ENCODE results near the gene KDM4B.

Gene KDM4B

DNA sequence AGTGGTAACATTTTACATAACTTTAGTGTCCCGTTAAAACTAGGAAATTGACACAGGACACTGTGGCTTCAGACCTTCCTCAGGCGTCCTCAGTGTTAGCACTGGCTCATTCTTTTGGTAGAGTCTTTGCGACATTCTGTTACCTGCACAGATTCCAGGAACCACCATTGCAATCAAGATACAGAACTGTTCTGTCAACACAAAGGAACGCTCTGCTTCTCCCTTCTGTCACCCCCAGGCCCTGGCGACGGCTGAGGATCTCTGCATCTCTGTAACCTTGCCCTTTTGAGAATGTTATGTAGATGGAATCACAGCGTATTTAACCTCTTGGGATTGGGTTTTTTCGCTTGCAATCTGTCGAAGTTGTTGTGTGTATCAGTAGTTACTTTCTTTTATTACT lies 22.6 kb downstream of the KDM4B start:
- Histone ChIP-seq H3K4me2 (ENCODE audit: low read length) (no peak overlapping the region), H3K36me3 (ENCODE audit: control insufficient read depth, low read length) (peaks cover 5% of the 10 kb centered on the region; the same call in 1 of the 2 replicates), H3K9me2 (replicated peaks; ENCODE audit: control insufficient read depth, low read length) (no peaks in the 10 kb centered on the region), H3K79me2 (ENCODE audit: control insufficient read depth, low read length) (peaks cover 77% of the 10 kb centered on the region), H4K20me1 (ENCODE audit: control insufficient read depth, insufficient read depth, low read depth, low read length) (peaks cover 15% of the 10 kb centered on the region), H3K4me1 (ENCODE audit: control insufficient read depth, low read length) (no peaks in the 10 kb centered on the region), H3K4me3 (ENCODE audit: low read length) (no peak overlapping the region), H3K9me3 (ENCODE audit: control insufficient read depth, insufficient read depth, low read length) (no peaks in the 10 kb centered on the region), H3F3A (ENCODE audit: control insufficient read depth, insufficient read depth) (no peaks in the 10 kb centered on the region), H3K27me3 (ENCODE audit: control insufficient read depth, low read length) (no peaks in the 10 kb centered on the region), H3K27ac (ENCODE audit: low read depth, low read length) (no peak overlapping the region)
- TF ChIP-seq EZH2phosphoT487 (IDR thresholded peaks at IDR 0.05; ENCODE audit: borderline replicate concordance, low read length): no peak
- TF ChIP-seq, protein P1, sequence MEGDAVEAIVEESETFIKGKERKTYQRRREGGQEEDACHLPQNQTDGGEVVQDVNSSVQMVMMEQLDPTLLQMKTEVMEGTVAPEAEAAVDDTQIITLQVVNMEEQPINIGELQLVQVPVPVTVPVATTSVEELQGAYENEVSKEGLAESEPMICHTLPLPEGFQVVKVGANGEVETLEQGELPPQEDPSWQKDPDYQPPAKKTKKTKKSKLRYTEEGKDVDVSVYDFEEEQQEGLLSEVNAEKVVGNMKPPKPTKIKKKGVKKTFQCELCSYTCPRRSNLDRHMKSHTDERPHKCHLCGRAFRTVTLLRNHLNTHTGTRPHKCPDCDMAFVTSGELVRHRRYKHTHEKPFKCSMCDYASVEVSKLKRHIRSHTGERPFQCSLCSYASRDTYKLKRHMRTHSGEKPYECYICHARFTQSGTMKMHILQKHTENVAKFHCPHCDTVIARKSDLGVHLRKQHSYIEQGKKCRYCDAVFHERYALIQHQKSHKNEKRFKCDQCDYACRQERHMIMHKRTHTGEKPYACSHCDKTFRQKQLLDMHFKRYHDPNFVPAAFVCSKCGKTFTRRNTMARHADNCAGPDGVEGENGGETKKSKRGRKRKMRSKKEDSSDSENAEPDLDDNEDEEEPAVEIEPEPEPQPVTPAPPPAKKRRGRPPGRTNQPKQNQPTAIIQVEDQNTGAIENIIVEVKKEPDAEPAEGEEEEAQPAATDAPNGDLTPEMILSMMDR (IDR thresholded peaks at IDR 0.05; ENCODE audit: low read depth, low read length, poor library complexity, severe bottlenecking): no peak

DNA sequence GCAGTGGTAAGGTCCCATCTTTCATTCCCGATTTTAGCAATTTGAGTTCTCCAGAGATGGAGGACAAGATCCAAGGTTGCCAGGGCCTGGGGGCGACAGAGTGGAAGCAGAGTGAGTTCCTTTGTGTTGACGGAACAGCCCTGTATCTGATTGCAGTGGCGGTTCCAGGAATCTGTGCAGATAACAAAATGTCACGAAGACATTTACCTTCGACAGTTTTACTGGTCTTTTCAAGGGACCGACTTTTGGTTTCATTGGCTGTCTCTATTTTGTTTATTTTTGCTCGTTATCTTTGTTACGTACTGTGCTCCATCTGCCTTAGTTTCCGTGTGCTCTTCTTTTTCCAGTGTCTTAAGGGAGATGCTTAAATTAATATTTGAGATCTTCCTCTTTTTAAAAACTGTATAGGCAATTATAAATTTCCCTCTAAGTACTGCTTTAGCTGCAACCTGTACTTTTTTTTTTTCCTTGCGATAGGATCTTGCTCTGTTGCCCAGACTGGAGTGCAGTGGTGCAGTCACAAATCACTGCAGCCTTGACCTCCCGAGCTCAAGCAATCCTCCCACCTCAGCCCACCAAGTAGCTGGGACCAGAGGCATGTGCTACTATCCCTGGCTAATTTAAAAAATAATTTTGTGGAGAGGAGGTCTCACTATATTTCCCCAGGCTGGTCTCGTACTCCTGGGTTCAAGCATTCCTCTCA lies 23.2 kb downstream of the KDM4B start:
- Histone ChIP-seq H3K9me3 (ENCODE audit: control insufficient read depth, insufficient read depth, low read length) (no peaks in the 10 kb centered on the region), H3K27ac (ENCODE audit: low read depth, low read length) (no peak overlapping the region), H3K4me2 (ENCODE audit: low read length) (no peak overlapping the region), H3K36me3 (ENCODE audit: control insufficient read depth, low read length) (peaks cover 6% of the 10 kb centered on the region; the same call in 1 of the 2 replicates), H3K27me3 (ENCODE audit: control insufficient read depth, low read length) (no peaks in the 10 kb centered on the region), H3F3A (ENCODE audit: control insufficient read depth, insufficient read depth) (no peaks in the 10 kb centered on the region), H3K4me1 (ENCODE audit: control insufficient read depth, low read length) (no peaks in the 10 kb centered on the region), H3K79me2 (ENCODE audit: control insufficient read depth, low read length) (peaks cover 82% of the 10 kb centered on the region), H4K20me1 (ENCODE audit: control insufficient read depth, insufficient read depth, low read depth, low read length) (peaks cover 15% of the 10 kb centered on the region), H3K9me2 (replicated peaks; ENCODE audit: control insufficient read depth, low read length) (no peaks in the 10 kb centered on the region), H3K4me3 (ENCODE audit: low read length) (no peak overlapping the region)
- no peak for TF ChIP-seq EZH2phosphoT487 (IDR thresholded peaks at IDR 0.05; ENCODE audit: borderline replicate concordance, low read length)
- TF ChIP-seq, protein P1 (IDR thresholded peaks at IDR 0.05; ENCODE audit: low read depth, low read length, poor library complexity, severe bottlenecking): no peak

DNA sequence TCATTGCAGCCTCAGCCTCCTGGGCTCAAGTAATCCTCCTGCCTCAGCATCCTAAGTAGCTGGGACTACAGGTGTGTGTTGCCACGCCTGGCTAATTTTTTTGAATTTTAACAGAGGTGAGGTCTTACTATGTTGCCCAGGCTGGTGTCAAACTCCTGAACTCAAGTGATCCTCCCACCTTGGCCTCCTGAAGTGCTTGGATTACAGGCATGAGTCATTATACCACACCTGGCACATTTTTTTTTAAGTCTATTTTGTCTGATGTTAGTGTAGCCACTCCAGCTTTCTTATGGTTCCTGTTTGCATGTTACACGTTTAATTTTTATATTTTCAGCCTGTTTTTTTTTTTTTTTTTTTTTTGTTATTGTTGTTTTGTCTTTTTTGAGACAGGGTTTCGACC lies 24.8 kb downstream of the KDM4B start:
- TF ChIP-seq EZH2phosphoT487 (IDR thresholded peaks at IDR 0.05; ENCODE audit: borderline replicate concordance, low read length): no peak
- TF ChIP-seq, protein P1 (IDR thresholded peaks at IDR 0.05; ENCODE audit: low read depth, low read length, poor library complexity, severe bottlenecking): no peak
- Histone ChIP-seq H3K27me3 (ENCODE audit: control insufficient read depth, low read length) (no peaks in the 10 kb centered on the region), H3K4me3 (ENCODE audit: low read length) (no peak overlapping the region), H4K20me1 (ENCODE audit: control insufficient read depth, insufficient read depth, low read depth, low read length) (peaks cover 18% of the 10 kb centered on the region), H3K4me1 (ENCODE audit: control insufficient read depth, low read length) (no peaks in the 10 kb centered on the region), H3K79me2 (ENCODE audit: control insufficient read depth, low read length) (peaks cover 72% of the 10 kb centered on the region), H3K27ac (ENCODE audit: low read depth, low read length) (no peak overlapping the region), H3F3A (ENCODE audit: control insufficient read depth, insufficient read depth) (no peaks in the 10 kb centered on the region), H3K9me3 (ENCODE audit: control insufficient read depth, insufficient read depth, low read length) (no peaks in the 10 kb centered on the region), H3K36me3 (ENCODE audit: control insufficient read depth, low read length) (peaks cover 6% of the 10 kb centered on the region; the same call in 1 of the 2 replicates), H3K9me2 (replicated peaks; ENCODE audit: control insufficient read depth, low read length) (no peaks in the 10 kb centered on the region), H3K4me2 (ENCODE audit: low read length) (no peak overlapping the region)
